Measurements from ENCODE around the gene CTDSP2.
"Not testable (repeated sequence)": the region's sequence is repeated elsewhere in the genome, so short reads cannot be mapped to it uniquely, and the experiment has no call there.

The CTDSP2 gene

DNA sequence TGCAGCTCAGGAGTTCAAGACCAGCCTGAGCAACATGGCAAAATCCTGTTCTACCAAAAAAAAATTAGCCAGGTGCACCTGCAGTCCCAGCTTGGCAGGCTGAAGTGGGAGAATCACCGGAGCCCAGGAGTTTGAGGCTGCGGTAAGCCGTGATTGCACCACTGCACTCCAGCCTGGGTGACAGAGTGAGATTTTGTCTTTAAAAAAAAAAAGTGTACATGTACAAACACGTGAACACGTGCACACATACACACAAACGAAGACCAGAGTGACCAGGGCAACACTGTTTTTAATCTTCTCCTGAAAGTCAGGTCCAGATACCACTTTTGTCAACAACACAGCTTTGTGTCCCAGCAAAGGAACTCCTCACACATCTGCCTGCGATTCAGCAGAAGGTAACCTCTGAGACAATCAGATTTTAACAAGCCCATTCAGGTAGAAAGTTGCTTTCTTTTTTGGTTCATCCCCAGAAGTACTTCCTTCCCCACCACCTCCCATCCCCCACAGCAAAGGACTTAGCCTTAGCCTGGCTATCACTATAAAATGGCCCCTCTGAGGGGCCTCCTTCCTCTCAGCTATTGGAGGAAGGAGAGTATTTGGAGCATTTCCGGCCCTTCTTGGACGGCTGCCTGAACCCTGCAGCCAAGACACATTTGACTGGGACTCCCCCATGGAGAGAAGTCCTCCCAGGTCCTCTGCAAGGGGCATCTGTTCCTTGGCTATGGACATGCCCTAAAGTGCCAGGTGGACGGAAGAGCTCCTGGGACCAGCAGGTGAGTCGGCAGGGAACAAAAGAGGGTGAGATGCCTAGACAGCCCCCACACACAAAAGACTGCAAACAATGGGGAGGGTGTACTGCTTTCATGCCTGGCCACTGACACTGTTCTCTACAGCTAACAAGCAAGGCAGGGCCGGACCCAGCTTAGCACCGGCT lies 9.8 kb downstream of the CTDSP2 start:
- FAIRE-seq (no peak), DNase-seq (ENCODE audit: insufficient read length, low spot score) (peak; percentile 85)

DNA sequence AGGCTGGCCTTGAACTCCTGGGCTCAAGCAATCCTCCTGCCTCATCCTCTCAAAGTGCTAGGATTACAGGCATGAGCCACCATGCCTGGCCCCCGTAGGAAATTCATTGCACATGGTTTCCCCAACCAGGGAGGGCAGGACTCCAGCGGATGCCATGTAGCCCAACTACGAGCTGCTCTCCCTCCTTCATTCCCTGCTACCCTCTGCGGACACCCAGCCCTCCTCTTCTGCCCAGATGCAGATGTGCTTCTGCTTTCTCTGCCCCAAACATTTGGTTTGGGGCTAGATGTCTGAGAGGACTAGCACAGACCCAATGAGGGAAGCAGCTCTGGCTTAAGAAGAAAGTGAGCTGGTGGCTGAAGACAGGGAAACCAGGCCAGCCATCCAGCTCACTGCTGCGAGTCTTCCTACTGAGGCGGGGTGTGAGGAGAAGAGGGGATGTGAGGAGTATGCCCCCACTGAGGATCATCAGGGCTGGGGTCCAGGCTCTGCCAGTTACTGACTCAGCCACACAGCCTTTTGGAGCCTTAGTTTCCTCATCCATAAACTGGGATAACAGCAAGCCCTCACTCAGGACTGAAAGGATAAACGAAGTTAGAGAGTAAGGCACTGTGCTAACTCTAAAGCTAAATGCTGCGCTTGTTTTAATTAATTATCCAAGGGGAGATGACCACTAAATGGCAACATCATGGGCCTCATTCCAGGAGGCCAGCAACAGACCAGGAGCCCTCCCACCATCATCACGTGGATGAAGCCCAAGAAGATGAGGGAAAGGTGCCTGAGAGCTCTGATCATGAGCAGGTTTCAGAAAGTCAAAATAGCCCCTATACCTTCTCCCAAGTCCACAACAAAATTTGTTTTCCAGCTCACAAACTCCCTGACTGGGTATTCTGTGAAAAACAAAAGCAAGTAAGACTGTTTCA lies 10.9 kb downstream of the CTDSP2 start:
- FAIRE-seq (no peak), DNase-seq (ENCODE audit: insufficient read length, low spot score) (no peak)

DNA sequence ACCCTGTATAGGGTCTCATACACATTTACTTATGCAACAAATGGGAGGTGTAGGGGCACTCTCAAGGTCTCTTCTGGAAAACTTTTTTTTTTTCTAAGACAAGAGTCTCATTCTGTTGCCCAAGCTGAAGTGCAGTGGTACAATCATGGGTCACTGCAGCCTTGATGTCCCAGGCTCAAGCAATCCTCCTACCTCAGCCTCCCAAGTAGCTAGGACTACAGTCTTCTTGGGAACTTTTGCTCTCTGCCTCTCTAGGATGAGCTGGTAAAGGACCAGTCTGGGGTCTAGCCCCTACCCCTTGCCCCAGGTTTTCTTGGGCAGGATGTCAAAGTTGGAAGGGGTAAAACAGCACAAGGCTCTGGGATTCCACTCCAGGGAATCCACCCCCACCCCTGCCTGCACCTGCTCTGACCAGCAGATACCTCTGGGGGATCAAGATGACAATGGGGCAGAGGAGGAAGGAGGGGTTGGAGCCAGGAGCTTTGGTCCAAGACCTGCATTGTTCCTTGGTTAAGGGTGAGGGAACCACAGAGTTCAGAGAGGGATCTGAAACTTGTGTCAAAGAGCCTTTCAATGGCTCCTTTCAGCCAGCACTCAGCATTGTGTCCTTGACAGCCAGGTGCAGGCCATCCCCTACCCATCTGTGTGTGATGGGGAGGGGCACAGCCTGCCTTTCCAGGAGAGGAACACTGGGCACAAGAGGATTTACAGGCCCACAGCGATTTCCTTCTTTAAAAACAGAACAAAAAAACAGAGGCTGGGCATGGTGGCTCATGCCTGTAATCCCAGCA lies 12.2 kb downstream of the CTDSP2 start:
- no peak for DNase-seq (ENCODE audit: insufficient read length, low spot score)
- FAIRE-seq, result no peak

DNA sequence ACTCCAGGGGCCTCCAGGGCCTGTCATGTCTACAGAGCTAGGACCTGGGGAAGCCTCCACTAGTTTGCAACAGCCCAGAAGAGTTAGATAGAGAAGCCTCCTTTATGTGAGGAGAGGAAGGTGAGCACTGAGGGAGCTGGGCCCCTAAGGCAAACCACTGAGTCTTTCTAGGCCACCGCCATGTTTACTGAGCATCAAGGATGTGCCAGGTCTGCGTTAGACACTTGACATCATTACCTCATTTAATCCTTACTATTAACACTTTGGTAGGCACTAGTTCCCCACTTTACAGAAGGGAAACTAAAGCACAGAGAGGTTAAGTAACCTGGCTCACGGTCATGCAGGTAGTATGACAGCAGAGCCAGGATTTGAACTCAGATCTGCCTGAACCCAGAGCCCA lies 12.9 kb downstream of the CTDSP2 start:
- no peak for DNase-seq (ENCODE audit: insufficient read length, low spot score)
- no peak for FAIRE-seq

DNA sequence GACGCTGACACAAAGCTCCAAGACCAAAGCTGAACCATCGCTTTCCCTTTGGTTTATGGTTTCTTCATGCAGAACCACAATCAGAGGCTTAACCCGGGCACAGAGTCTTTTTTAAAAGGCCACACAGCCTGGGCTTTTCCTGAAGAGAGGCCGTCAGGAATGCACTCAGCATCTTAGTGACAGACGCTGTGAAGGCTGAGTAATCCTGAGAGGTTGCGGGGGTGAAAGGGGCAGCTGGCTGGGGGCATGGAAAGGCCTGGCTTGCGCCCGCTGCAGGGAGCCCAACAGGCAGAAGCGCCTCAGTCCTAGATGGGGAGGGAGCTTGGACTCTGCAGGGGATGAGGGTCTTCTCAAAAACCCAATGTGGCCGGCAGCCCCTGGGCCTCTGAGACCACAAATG lies 13.6 kb downstream of the CTDSP2 start:
- DNase-seq (ENCODE audit: insufficient read length, low spot score), result no peak
- no peak for FAIRE-seq

DNA sequence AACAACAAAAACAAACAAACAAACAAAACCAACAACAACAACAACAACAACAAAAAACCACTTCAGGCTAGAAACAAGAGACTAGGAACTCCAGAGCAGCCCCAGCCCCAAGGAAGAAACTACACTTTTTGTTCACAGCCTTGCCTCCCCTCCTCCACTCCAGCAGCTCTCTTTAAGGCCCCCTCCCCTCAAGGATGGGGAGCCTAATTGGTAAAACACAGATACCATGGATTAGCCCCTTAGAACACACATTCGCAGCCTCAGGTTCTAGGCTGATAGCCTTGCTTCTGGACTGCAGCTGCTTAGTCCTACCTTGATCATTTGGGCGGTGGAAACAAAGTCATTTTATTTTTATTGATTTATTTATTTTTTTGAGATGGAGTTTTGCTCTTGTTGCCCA lies 16.1 kb downstream of the CTDSP2 start:
- DNase-seq (ENCODE audit: insufficient read length, low spot score) (no peak), FAIRE-seq (no peak)

DNA sequence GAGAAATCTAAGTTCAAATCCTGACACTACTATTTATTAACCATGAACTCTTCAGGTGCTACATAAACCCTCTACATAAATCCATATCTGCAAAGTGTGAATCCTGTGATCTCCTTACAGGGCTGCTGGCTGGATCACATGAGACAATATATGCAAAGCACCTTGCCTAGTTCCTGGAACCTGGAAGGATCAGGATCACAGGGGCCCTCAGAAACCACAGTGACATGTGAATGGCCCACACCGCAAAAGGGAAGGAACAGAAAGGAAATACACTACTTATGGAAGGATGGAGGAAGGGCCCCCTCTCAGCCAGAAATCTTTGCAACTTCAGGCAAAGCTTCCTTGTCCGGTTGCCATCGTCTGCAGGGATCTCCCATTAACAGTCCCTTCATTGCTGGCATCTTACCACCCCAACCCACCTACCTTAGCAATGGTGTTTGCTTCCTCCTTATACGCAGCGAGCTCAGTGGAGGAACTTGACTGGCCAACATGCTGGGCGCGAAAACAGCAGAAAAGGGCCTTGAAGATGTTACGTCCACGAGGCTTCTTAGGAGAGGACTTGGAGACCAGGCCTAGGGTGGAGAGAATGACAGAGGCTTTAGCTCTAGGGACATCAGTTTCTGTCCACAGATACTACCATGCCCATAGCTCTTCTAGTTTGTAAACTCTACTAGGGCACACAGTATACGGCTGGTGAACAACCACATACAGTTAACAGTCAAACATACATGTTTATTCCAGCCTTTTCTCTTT lies 17.3 kb downstream of the CTDSP2 start:
- no peak for FAIRE-seq
- DNase-seq (ENCODE audit: insufficient read length, low spot score), result no peak

DNA sequence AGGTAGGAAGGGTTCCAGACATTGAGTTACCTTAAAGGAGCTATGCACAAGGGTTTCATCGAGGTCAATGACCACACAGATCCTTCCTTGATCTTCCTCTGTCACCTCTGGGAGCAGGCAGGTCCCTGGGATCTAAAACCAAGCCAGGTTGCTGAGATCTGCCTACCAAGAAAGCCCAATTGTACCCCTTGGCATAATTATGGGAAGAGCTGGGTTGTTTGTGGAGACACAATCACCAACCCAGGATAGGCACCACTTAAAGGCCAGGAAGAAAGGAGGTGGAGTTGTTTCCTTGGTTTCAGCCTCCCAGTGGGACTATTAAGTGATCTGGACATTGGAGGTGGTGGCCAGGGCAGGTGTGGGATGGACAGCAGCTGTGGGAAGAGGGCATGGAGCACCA lies 19.6 kb downstream of the CTDSP2 start:
- no peak for FAIRE-seq

DNA sequence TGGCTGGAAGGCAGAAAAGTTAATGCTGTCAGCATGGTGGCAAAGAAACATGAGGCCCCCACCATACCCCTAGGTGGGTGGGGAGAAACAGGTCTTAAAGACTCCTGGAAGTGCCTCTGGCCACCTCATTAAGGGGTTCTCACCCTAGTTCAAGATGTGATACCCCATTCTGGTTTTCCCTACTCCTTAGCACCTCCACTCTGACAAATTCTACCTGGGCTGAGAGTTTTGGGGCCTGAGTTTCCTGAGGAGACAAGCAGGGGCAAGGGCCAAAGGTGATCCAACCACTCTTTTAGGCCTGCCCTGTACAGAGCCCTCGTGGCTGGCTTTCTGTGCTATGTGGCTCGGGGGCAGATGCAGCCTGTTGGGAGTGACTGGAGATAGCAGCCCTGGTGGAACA lies 20.1 kb downstream of the CTDSP2 start:
- FAIRE-seq, result no peak
- no peak for DNase-seq (ENCODE audit: insufficient read length, low spot score)

More for the DNA sequence above, 19.6 kb downstream of the CTDSP2 start:
- DNase-seq (ENCODE audit: insufficient read length, low spot score), result no peak

DNA sequence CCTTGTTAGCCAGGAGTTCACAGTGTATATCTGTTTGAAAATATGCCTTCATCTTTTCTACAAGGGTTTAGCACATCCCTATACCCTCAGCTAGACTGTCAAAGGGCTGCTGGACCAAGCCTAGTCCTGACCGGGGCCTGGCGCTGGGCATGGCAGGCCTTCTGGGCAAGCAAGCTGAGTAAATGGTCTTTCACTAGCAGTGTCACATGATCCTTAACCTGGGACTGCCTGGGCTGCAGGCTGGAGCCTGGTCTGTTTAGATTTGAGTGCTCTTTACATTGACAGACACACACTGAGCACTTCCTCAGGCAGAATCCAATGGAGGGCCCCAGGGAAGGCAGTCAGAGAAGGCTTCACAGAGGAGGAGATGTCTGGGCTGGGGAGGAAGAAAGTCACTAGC lies 21.1 kb downstream of the CTDSP2 start:
- no peak for DNase-seq (ENCODE audit: insufficient read length, low spot score)
- FAIRE-seq, result no peak

DNA sequence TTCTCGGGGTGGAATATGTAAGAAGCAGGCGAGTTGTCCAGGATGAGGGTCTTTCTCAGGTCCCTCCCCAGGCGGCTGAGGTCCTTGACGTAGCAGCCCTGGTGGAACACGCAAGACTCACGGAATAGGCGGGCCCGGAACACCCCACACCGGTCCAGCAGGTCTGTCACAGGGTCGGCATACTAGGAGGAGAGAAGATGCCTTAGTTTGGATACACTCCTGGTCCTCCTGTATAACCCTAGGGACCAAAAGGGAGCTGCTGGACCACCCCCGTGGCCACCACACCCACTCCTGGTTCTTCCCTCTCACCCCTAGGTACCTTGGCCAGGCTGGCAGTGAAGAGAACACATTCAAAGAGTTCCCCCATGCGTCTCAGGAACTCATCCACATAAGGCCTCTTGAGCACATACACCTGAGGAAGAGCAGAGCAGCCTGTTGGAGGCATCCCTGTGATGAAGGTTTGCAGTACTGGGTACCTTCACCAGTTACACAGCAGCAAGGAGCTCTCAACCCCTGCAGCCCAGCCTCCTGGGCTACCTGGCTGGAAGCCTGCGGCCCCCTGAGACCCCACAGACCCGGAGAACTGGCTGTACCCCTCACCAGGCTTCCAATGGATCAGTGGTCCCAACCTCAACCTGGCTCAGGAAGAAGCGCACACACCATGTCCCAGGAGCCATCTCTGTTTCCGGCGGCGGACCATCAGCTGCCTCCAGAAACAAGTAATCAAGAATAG lies 22.5 kb downstream of the CTDSP2 start:
- DNase-seq (ENCODE audit: insufficient read length, low spot score) (no peak), FAIRE-seq (no peak)

DNA sequence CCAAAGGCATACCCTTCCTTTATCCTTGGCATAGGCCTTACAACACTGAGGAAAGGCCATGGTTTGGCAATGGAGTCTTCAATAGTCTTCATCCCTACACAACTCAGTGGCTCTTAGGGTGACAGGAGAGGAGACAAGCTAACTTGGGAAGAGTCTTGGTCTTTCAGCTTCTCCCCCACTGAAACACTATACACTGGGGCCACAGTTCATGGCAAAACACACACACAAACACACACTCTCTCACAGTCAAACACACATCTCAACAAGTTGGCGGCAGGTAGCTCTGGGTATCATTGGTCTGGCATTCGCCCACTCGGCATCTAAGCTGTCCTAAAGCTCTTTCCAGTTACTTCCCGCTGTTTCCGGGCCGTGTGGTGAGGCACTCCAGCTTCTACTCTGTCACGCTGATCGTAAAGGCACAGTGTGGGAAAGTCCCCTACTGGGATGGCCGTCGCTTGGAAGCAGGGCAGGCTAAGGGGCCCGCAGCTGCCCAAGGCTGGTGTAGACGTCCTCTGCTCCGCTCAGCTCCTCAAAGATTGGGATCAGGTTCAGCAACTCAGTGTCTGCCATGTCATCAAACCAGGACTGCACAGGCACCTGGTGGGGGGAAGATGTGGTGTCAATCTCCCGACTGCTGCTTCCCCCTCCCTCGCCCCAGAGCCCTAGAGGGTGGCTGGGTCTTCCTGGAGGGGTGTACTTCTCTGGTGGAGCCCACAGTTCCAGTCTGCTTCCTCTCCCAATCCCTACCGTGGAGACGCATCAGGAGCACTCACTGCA lies 23.2 kb downstream of the CTDSP2 start:
- DNase-seq (ENCODE audit: insufficient read length, low spot score), result no peak
- no peak for FAIRE-seq

DNA sequence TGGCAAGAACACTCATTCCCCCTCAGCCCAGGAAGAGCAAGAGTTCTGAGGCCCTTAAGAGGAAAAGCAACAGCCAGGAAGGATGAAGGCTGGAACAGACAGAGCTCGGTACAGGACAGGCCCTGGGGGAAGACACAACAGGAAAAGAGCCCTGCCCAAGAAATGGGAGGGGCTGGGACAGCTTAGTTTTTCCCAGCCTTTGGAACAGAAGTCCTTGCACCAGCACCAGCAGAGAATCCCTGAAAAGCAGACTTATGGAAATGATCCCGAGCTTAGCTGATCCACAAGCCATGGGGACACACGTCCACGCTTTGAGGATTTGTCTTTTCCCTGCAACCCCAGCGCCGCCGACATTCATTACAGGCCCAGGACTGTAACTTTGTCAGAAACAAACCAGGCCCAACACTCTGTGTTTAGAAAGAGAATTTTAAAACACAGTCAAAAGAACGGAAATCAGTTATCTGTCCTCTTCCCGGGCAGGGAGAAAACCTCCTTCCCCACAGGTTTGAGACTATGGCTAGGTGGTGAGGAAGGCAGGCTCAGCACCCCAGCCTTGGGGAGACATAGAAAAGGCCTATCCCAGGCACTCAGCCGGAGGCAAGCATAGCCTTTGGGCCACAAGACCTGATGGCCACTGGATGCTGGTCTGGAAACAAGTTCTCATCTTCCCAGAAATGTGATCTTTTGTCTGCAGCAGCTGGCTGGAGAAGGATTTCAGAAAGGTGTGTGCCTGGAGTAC lies 24.0 kb downstream of the CTDSP2 start:
- no peak for FAIRE-seq
- no peak for DNase-seq (ENCODE audit: insufficient read length, low spot score)

DNA sequence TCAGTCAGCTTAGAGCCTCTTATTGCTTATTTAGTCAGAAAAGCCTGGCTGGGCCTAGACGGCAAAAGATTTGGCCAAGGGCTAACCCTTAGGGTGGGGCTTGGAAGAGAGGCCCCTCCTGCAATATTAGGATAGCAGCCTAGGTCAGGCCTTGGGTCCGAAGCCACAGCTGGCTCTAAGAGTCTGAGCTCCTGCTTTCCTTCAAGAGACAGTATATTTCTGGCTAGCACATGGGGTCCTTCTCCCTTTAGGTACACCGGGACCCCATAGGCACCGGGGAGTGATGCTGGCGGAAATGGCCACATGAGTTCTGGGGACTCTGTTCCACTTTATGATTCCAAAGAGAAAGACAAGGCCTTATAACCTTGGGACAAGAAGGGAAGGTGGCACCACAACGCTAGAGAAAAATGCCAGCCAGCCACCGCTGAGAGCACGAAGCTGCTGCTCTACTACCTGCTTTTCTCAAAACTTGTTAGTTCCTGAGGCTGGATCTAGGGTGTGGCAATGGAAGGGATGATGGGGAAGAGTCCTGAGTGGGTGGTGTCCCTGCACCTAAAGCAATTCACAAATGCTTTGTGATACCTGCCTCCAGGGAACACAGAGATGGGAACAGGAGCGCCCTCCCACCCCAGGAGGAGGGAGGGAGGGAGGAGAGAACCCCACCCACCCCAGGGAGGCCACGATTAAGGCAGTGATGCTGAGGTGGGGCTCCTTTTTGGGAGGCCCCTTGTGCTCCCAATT lies 24.9 kb downstream of the CTDSP2 start:
- DNase-seq (ENCODE audit: insufficient read length, low spot score) (no peak), FAIRE-seq (no peak)

DNA sequence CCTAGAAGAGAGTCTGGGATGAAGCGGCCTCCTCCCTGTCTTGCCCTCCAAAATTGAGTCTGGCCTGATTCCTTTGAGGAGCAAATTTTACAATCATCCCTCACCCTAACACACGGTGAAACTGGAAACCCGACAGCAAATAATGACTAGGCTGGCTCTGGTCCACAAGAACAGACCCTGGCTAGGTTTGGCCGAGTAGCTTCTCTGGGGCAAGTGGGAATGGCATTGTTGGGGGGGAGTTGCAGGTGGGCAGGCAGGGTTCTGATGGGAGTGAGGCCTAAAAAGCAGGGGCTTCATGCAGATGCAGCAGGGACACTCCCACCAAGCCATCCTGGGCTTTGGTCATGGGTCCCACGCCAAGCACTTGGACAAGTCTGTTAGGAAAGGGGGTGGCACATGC lies 25.5 kb downstream of the CTDSP2 start:
- not testable (repeated sequence) for FAIRE-seq

DNA sequence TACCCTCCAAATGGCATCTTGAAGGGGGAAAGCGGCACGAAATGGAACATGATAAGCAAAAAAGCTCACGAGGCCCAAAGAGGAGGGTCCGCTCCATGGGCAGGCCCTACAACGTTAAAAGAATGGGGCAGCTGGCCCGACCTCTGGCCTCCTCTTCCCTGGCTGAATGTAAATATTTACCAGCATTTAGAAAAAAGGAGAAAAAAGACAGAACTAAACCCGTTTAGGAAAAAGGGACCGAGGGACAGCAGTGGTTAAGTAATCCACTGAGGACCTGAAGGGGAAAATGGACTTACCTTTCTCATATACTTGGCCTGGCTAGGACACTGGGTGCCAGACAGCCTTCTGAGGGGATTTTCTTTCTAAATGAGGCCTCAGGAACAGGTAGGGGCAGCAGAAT lies 26.4 kb downstream of the CTDSP2 start:
- not testable (repeated sequence) for FAIRE-seq; DNase-seq (ENCODE audit: insufficient read length, low spot score)

More for the DNA sequence above, 25.5 kb downstream of the CTDSP2 start:
- not testable (repeated sequence) for DNase-seq (ENCODE audit: insufficient read length, low spot score)

DNA sequence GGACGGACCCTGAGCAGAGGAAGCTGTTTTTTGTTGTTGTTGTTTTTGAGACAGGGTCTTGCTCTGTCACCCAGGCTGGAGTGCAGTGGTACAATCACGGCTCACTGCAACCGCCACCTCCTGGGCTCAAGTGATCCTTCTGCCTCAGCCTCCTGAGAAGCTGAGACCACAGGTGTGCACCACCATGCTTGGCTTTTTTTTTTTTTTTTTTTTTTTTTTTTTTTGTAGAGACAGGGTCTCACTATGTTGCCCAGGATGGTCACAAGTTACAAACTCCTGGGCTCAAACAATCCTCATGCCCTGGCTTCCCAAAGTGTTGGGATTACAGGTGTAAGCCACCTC lies 28.6 kb downstream of the CTDSP2 start:
- not testable (repeated sequence) for FAIRE-seq; DNase-seq (ENCODE audit: insufficient read length, low spot score)

All from HTR-8/SVneo (cell line).